SK-N-SH (cell line): ENCODE measurements around the gene ZNRF1. TPM values are rescaled to one million over a fixed set of nuclear protein-coding genes. Genes with fewer than 3 reads are reported as not detected.
"Not testable (repeated sequence)": the region's sequence is repeated elsewhere in the genome, so short reads cannot be mapped to it uniquely, and the experiment has no call there.

Experiments used
- CTCF ChIA-PET: fragments of 300-600, 350-600 bp; formaldehyde crosslinking; extraction: SDS; loops from one replicate; lab custom pipeline; 2021; lab: Yijun Ruan, JAX
- POLR2A ChIA-PET: fragments of 350-600 bp; sonication (Branson Sonifier 250); formaldehyde crosslinking; extraction: SDS; loops from one replicate; lab custom pipeline; 2020; ENCODE audit warnings: antibody characterized with exemption, inconsistent platforms; lab: Yijun Ruan, JAX
- DNase-seq: peaks from one replicate; pipeline ENCODE4 v3.0.0; 2012
- H2AFZ ChIP-seq: fragments of 200-600 bp; sonication (generic); 2 replicates; pipeline ENCODE4 v1.8.1; 2016; ENCODE audit warnings: antibody characterized with exemption, mild to moderate bottlenecking, low read depth
- H3F3A ChIP-seq: fragments of 200-600 bp; sonication (generic); replicated peaks from 2 replicates; pipeline ENCODE3; 2016; ENCODE audit warnings: antibody characterized with exemption, mild to moderate bottlenecking; ENCODE audit not compliant: insufficient read depth
- H3K27ac ChIP-seq, 2 experiments: fragments of 200-500 bp in 1 of 2; fragments of 200-600 bp in 1 of 2; sonication (Bioruptor generic) in 1 of 2; sonication (generic), shearing (Covaris generic) in 1 of 2; 2 replicates each; pipeline versions ENCODE4 v1.5.1 to v1.6.1; 2014 to 2016; ENCODE audit warnings: low read depth in 2 of 2, inconsistent platforms in 1 of 2, low read length in 1 of 2, mild to moderate bottlenecking in 1 of 2, mixed read lengths in 1 of 2
- H3K27me3 ChIP-seq: fragments of 200-600 bp; sonication (generic), shearing (Covaris generic); 2 replicates; pipeline ENCODE4 v1.6.1; 2016; ENCODE audit warnings: mixed run types; ENCODE audit not compliant: insufficient read depth
- H3K36me3 ChIP-seq, 2 experiments: fragments of 200-500 bp in 1 of 2; fragments of 200-600 bp in 1 of 2; sonication (Bioruptor generic) in 1 of 2; sonication (generic) in 1 of 2; replicated peaks in 1 of 2; 2 replicates each; pipeline versions ENCODE3 to v1.5.1; 2014 to 2016; ENCODE audit warnings: low read length in 1 of 2, mild to moderate bottlenecking in 1 of 2; ENCODE audit not compliant: insufficient read depth in 2 of 2, control insufficient read depth in 1 of 2
- H3K4me1 ChIP-seq, 2 experiments: fragments of 200-500 bp in 1 of 2; fragments of 200-600 bp in 1 of 2; sonication (Bioruptor generic) in 1 of 2; sonication (generic), shearing (Covaris generic) in 1 of 2; 2 replicates each; pipeline versions ENCODE4 v1.5.1 to v1.6.1; 2014 to 2016; ENCODE audit warnings: low read depth in 1 of 2, low read length in 1 of 2, mixed run types in 1 of 2; ENCODE audit not compliant: insufficient read depth in 2 of 2, control insufficient read depth in 1 of 2
- H3K4me2 ChIP-seq: fragments of 200-600 bp; sonication (generic), shearing (Covaris generic); 2 replicates; pipeline ENCODE4 v1.6.1; 2017; ENCODE audit warnings: mixed run types
- H3K4me3 ChIP-seq, 2 experiments: fragments of 200-500 bp in 1 of 2; fragments of 200-600 bp in 1 of 2; sonication (Bioruptor generic) in 1 of 2; sonication (generic), shearing (Covaris generic) in 1 of 2; 2 replicates each; pipeline versions ENCODE4 v1.5.1 to v1.8.1; 2014 to 2016; ENCODE audit warnings: low read depth in 2 of 2, inconsistent platforms in 1 of 2, low read length in 1 of 2, mild to moderate bottlenecking in 1 of 2, mixed read lengths in 1 of 2, moderate library complexity in 1 of 2
- H3K79me2 ChIP-seq: fragments of 200-600 bp; sonication (generic); 2 replicates; pipeline ENCODE4 v1.8.1; 2017; ENCODE audit warnings: mild to moderate bottlenecking; ENCODE audit not compliant: insufficient read depth
- H3K9ac ChIP-seq: fragments of 200-600 bp; sonication (generic); 2 replicates; pipeline ENCODE4 v1.6.1; 2017; ENCODE audit warnings: mixed run types
- H3K9me2 ChIP-seq: fragments of 200-600 bp; sonication (generic); 2 replicates; pipeline ENCODE4 v1.6.1; 2017; ENCODE audit warnings: mixed run types
- H3K9me3 ChIP-seq: fragments of 200-600 bp; sonication (generic); 2 replicates; pipeline ENCODE4 v1.6.1; 2017; ENCODE audit warnings: mixed run types, mild to moderate bottlenecking, moderate library complexity
- H4K20me1 ChIP-seq: fragments of 200-600 bp; sonication (generic); 2 replicates; pipeline ENCODE4 v1.6.1; 2017; ENCODE audit warnings: mild to moderate bottlenecking, mixed run types; ENCODE audit not compliant: insufficient read depth
- EP300 ChIP-seq, 2 experiments: IDR thresholded peaks; 2 replicates each; pipeline versions ENCODE4 v1.4.0 to v1.6.1; 2012; ENCODE audit warnings: borderline replicate concordance in 1 of 2, low read depth in 1 of 2, low read length in 1 of 2
- FOSL2 ChIP-seq: IDR thresholded peaks from 2 replicates; pipeline ENCODE4 v1.4.0; 2012; ENCODE audit warnings: low read depth, mild to moderate bottlenecking, moderate library complexity, borderline replicate concordance
- FOXM1 ChIP-seq: IDR thresholded peaks from 2 replicates; pipeline ENCODE4 v1.4.0; 2012; ENCODE audit warnings: low read depth, mild to moderate bottlenecking
- MEF2A ChIP-seq: IDR thresholded peaks from 2 replicates; pipeline ENCODE4 v1.4.0; 2012; ENCODE audit warnings: low read depth, borderline replicate concordance
- MXI1 ChIP-seq: IDR thresholded peaks from 2 replicates; pipeline ENCODE4 v1.6.1; 2012; ENCODE audit warnings: mild to moderate bottlenecking, low read depth, low read length, improper control_type of control experiment
- NFIC ChIP-seq: IDR thresholded peaks from 2 replicates; pipeline ENCODE4 v1.4.0; 2012; ENCODE audit warnings: borderline replicate concordance
- RAD21 ChIP-seq: IDR thresholded peaks from 2 replicates; pipeline ENCODE4 v1.6.1; 2012; ENCODE audit warnings: mild to moderate bottlenecking, low read length
- RCOR1 ChIP-seq: fragments of 150-350 bp; IDR thresholded peaks from 2 replicates; pipeline ENCODE4 v1.6.1; 2017; ENCODE audit warnings: antibody characterized with exemption, low read length
- RFX5 ChIP-seq: IDR thresholded peaks from 2 replicates; pipeline ENCODE4 v1.6.1; 2012; ENCODE audit warnings: mild to moderate bottlenecking, improper control_type of control experiment, low read length
- SMC3 ChIP-seq: IDR thresholded peaks from 2 replicates; pipeline ENCODE4 v1.6.1; 2012; ENCODE audit warnings: low read depth, low read length, improper control_type of control experiment
- TEAD4 ChIP-seq: IDR thresholded peaks from 2 replicates; pipeline ENCODE4 v1.4.0; 2012; ENCODE audit warnings: mild to moderate bottlenecking, borderline replicate concordance; ENCODE audit not compliant: insufficient read depth
- YY1 ChIP-seq: IDR thresholded peaks from 2 replicates; pipeline ENCODE4 v1.4.0; 2012; ENCODE audit warnings: low read depth, mild to moderate bottlenecking
- WGBS: methylation state at CpG from one replicate; pipeline ENCODE4 v1.1.6; 2017; ENCODE audit warnings: low lambda C conversion rate; 5-methylcytosine and 5-hydroxymethylcytosine counted together
- polyA plus RNA-seq, 3 experiments: library from polyadenylated mRNA; depleted of rRNA; stranded (reverse); fragments of >200 nt; gene quantifications; 2 replicates each; pipeline ENCODE4 v1.2.3, GENCODE V29; 2012
- TF ChIP-seq, protein P1 (sequence below): fragments of 150-350 bp; IDR thresholded peaks from 2 replicates; pipeline ENCODE4 v1.6.1; 2017; ENCODE audit warnings: antibody characterized with exemption, low read length, low read depth, borderline replicate concordance
- TF ChIP-seq, protein P2 (sequence below): IDR thresholded peaks from 2 replicates; pipeline ENCODE4 v1.6.1; 2012; ENCODE audit warnings: mild to moderate bottlenecking, low read depth, low read length, moderate library complexity
- TF ChIP-seq, protein P3 (sequence below): IDR thresholded peaks from 2 replicates; pipeline ENCODE4; 2012

ZNRF1 gene
- polyA plus RNA-seq, 1 of the 3 experiments (the other 2 are of a cell fraction), result 23.7 TPM

DNA sequence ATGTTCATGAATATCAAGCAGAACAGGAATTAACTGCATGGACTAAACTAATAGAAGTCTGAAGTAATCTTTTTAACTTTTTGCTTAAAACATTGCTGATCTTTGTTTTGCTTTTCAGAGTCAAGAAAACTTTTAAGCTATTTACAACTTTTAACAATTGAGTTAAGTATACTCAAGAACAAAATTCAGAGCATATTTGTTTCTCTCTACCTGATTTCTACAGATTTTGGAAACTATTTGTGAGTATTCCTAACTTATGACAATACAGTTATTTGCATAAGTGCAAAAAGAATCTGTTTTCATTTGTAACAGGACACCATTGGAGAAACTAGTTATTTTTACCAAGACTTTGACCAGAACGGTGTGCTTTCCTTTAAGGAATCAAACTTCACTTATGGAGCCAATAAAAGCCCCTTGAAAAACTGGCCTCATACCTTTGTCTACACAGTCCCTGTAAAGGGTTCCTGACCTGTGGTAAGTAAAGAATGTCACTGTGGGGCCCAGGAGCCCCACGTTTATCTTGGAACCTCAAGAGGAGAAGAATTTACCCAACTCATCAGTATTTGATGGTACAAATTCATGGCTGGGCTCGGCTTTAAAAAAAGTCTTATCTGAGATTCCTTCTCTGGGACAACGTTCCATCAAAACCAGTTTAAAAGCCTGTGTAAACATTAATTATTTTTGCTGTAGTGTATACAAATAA lies 129.0 kb downstream of the ZNRF1 start:
- no peaks in the 10 kb centered on the region for H4K20me1 ChIP-seq
- no peak overlapping the region for H2AFZ ChIP-seq
- no peak for TF ChIP-seq YY1
- TF ChIP-seq NFIC, result no peak
- TF ChIP-seq MEF2A, result no peak
- TF ChIP-seq, protein P1, sequence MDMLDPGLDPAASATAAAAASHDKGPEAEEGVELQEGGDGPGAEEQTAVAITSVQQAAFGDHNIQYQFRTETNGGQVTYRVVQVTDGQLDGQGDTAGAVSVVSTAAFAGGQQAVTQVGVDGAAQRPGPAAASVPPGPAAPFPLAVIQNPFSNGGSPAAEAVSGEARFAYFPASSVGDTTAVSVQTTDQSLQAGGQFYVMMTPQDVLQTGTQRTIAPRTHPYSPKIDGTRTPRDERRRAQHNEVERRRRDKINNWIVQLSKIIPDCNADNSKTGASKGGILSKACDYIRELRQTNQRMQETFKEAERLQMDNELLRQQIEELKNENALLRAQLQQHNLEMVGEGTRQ, result no peak
- TF ChIP-seq, protein P2, sequence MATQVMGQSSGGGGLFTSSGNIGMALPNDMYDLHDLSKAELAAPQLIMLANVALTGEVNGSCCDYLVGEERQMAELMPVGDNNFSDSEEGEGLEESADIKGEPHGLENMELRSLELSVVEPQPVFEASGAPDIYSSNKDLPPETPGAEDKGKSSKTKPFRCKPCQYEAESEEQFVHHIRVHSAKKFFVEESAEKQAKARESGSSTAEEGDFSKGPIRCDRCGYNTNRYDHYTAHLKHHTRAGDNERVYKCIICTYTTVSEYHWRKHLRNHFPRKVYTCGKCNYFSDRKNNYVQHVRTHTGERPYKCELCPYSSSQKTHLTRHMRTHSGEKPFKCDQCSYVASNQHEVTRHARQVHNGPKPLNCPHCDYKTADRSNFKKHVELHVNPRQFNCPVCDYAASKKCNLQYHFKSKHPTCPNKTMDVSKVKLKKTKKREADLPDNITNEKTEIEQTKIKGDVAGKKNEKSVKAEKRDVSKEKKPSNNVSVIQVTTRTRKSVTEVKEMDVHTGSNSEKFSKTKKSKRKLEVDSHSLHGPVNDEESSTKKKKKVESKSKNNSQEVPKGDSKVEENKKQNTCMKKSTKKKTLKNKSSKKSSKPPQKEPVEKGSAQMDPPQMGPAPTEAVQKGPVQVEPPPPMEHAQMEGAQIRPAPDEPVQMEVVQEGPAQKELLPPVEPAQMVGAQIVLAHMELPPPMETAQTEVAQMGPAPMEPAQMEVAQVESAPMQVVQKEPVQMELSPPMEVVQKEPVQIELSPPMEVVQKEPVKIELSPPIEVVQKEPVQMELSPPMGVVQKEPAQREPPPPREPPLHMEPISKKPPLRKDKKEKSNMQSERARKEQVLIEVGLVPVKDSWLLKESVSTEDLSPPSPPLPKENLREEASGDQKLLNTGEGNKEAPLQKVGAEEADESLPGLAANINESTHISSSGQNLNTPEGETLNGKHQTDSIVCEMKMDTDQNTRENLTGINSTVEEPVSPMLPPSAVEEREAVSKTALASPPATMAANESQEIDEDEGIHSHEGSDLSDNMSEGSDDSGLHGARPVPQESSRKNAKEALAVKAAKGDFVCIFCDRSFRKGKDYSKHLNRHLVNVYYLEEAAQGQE, result no peak
- TF ChIP-seq RCOR1, result no peak
- no peak for TF ChIP-seq FOXM1
- no peak for TF ChIP-seq RAD21
- no peak for TF ChIP-seq TEAD4
- no peak for TF ChIP-seq SMC3
- TF ChIP-seq FOSL2, result no peak
- TF ChIP-seq, protein P3, sequence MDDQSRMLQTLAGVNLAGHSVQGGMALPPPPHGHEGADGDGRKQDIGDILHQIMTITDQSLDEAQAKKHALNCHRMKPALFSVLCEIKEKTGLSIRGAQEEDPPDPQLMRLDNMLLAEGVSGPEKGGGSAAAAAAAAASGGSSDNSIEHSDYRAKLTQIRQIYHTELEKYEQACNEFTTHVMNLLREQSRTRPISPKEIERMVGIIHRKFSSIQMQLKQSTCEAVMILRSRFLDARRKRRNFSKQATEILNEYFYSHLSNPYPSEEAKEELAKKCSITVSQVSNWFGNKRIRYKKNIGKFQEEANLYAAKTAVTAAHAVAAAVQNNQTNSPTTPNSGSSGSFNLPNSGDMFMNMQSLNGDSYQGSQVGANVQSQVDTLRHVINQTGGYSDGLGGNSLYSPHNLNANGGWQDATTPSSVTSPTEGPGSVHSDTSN, result no peak
- no peak for TF ChIP-seq EP300 (IDR thresholded peaks at IDR 0.05; ENCODE audit: borderline replicate concordance in 1 of 2, low read depth in 1 of 2, low read length in 1 of 2)
- no peak for TF ChIP-seq MXI1
- no peak for TF ChIP-seq RFX5
- H3K27ac ChIP-seq, result no peak overlapping the region
- no peak overlapping the region for H3K4me3 ChIP-seq
- no peak overlapping the region for H3K9ac ChIP-seq
- WGBS, result 30% methylated on average over 4 of the region's 4 CpGs
- H3K79me2 ChIP-seq, result no peaks in the 10 kb centered on the region
- no peak overlapping the region for H3K4me2 ChIP-seq
- CTCF ChIA-PET, result interaction anchor here (2.0 kb wide), 1 partner anchor 17 kb away, joined by 6 read pairs; no protein-coding TSS in a partner anchor
- H3K4me1 ChIP-seq, result no peaks in the 10 kb centered on the region
- no peaks in the 10 kb centered on the region for H3F3A ChIP-seq
- H3K36me3 ChIP-seq, result no peaks in the 10 kb centered on the region
- no peak for DNase-seq
- H3K9me2 ChIP-seq, result no peaks in the 10 kb centered on the region
- H3K9me3 ChIP-seq, result no peaks in the 10 kb centered on the region
- no peaks in the 10 kb centered on the region; the same call in 1 of the 2 replicates for H3K27me3 ChIP-seq
- POLR2A ChIA-PET, result no interaction called here

- WGBS, result 74% methylated on average over 5 of the region's 5 CpGs
- H3K4me2 ChIP-seq, POLR2A ChIA-PET, H3K27ac ChIP-seq, H3F3A ChIP-seq, H3K4me1 ChIP-seq, H3K36me3 ChIP-seq, H3K27me3 ChIP-seq, H3K9me3 ChIP-seq, H3K4me3 ChIP-seq, H3K79me2 ChIP-seq, H4K20me1 ChIP-seq, H2AFZ ChIP-seq, H3K9me2 ChIP-seq, DNase-seq, H3K9ac ChIP-seq: not testable (repeated sequence)
- CTCF ChIA-PET, result interaction anchor here (0.6 to 1.8 kb wide), 5 partner anchors 10 to 316 kb away, joined by 3 to 10 read pairs (median 4); partner anchors contain the start of gene ZNRF1
Measured at GRCh38 chr16:75129421-75130149, 130.8 kb downstream of the ZNRF1 start.
